Left colon (tissue), 2 donors: ENCODE data around the gene E4F1. TPM values are rescaled to one million over a fixed set of nuclear protein-coding genes. Genes with fewer than 3 reads are reported as not detected.
A peak's percentile ranks its signal among the peaks of the same experiment; 100 is the strongest.

Source experiments
- ATAC-seq: fragments of 200-7000 bp; cut with Tn5 transposase; one replicate; pipeline ENCODE4 v1.9.1; 2020; ENCODE audit warnings: mild to moderate bottlenecking, moderate library complexity
- DNase-seq, 2 donors: peaks; one replicate each; pipeline ENCODE4 v3.0.0-alpha.2; 2020
- intact Hi-C, 2 donors: fragments of 100-400 bp; cut with DNase I in 1 of 2; cut with micrococcal nuclease in 1 of 2; formaldehyde crosslinking; loops; one replicate each; pipeline versions ENCODE4 v1.11.2 to v1.14.0; 2022; cut with DNase I, micrococcal nuclease
- total RNA-seq, 2 donors: library from RNA; stranded (reverse); fragmentation: NEBNext Ultra II Directional; extraction: Animal tissue kit (Norgen Biotek cat#: 25700); gene quantifications; one replicate each; pipeline ENCODE4 v1.2.1, GENCODE V29; 2021
- donor health status: DM: no; HTN: no; CAD: no.
- donor health status: DM: yes; HTN: yes; CAD: no.

The E4F1 gene
- total RNA-seq, 2 donors from 2014 or later: 23.6 to 25.1 TPM

GRCh38 chr16:2223942-2224486, 623 bp downstream of the E4F1 start:
- ATAC-seq (peak; percentile 64), DNase-seq (peak; percentile 70 to 82)
- intact Hi-C loops: no loop called here

GRCh38 chr16:2226245-2226793, 2.9 kb downstream of the E4F1 start:
- no peak for ATAC-seq
- DNase-seq: peak in 1 of 2 donors; percentile 36

GRCh38 chr16:2226918-2227317, 3.5 kb downstream of the E4F1 start:
- intact Hi-C loops: no loop called here
- DNase-seq: no peak
- no peak for ATAC-seq

More at GRCh38 chr16:2226245-2226793, 2.9 kb downstream of the E4F1 start:
- intact Hi-C loops: no loop called here

- DNase-seq (no peak), ATAC-seq (no peak)
- intact Hi-C loops: no loop called here
Observed at GRCh38 chr16:2228161-2228824, 4.9 kb downstream of the E4F1 start.

- ATAC-seq (no peak), DNase-seq (no peak)
- intact Hi-C loops: no loop called here
Observed at GRCh38 chr16:2229091-2229490, 5.7 kb downstream of the E4F1 start.

- ATAC-seq: no peak
- no peak for DNase-seq
- intact Hi-C loops: no loop called here
Observed at GRCh38 chr16:2229632-2230250, 6.3 kb downstream of the E4F1 start.

GRCh38 chr16:2230376-2230775, 7.0 kb downstream of the E4F1 start:
- ATAC-seq: no peak
- intact Hi-C loops: no loop called here

GRCh38 chr16:2231016-2231931, 7.9 kb downstream of the E4F1 start:
- ATAC-seq (no peak), DNase-seq (no peak)
- intact Hi-C loops: no loop called here

More at GRCh38 chr16:2230376-2230775, 7.0 kb downstream of the E4F1 start:
- DNase-seq: no peak

GRCh38 chr16:2232094-2232990, 9.0 kb downstream of the E4F1 start:
- ATAC-seq (no peak), DNase-seq (no peak)
- intact Hi-C loops: no loop called here

- intact Hi-C loops: no loop called here
- no peak for ATAC-seq
- no peak for DNase-seq
Observed at GRCh38 chr16:2233046-2233775, 9.8 kb downstream of the E4F1 start.

GRCh38 chr16:2233872-2234812, 10.8 kb downstream of the E4F1 start:
- ATAC-seq (no peak), DNase-seq (no peak)
- intact Hi-C loops: no loop called here

- intact Hi-C loops: no loop called here
- ATAC-seq: no peak
Observed at GRCh38 chr16:2234813-2235170, 11.4 kb downstream of the E4F1 start.

GRCh38 chr16:2235234-2235651, 11.9 kb downstream of the E4F1 start:
- ATAC-seq: no peak
- no peak for DNase-seq
- intact Hi-C loops: no loop called here

More at GRCh38 chr16:2234813-2235170, 11.4 kb downstream of the E4F1 start:
- no peak for DNase-seq

GRCh38 chr16:2235695-2236336, 12.4 kb downstream of the E4F1 start:
- peak; percentile 39 for ATAC-seq
- DNase-seq: no peak
- intact Hi-C loops: no loop called here

- intact Hi-C loops: no loop called here
- DNase-seq (peak in 1 of 2 donors; percentile 31), ATAC-seq (peak; percentile 38)
Observed at GRCh38 chr16:2236337-2237101, 13.1 kb downstream of the E4F1 start, which contains the start of gene DNASE1L2. Gene DNASE1L2, plus strand, starts transcription at chr16:2236444. Its CDS starts 373 bp downstream, at chr16:2236817.
